PC-3 (cell line): ENCODE measurements around the gene PIN1. TPM values are rescaled to one million over a fixed set of nuclear protein-coding genes. Genes with fewer than 3 reads are reported as not detected.
A peak's percentile ranks its signal among the peaks of the same experiment; 100 is the strongest.

Experiments used
- ATAC-seq: fragments of 200-7000 bp; cut with Tn5 transposase; 2 replicates; pipeline ENCODE4 v1.9.1; 2020; ENCODE audit warnings: mild to moderate bottlenecking, moderate library complexity
- BruUV-seq: library from RNA; stranded (reverse); fragments of 400-500 nt; replicated peaks from 2 replicates; lab custom pipeline; 2021; lab: Mats Ljungman, UMichigan
- CTCF ChIA-PET: fragments of 300-600 bp; sonication (Branson Sonifier 250); formaldehyde crosslinking; loops from one replicate; lab custom pipeline; 2022; ENCODE audit warnings: antibody characterized with exemption; lab: Charles Lee
- POLR2A ChIA-PET: fragments of 300-600 bp; sonication (Branson Sonifier 250); formaldehyde crosslinking; loops from one replicate; lab custom pipeline; 2022; ENCODE audit warnings: antibody characterized with exemption; ENCODE audit not compliant: unreplicated experiment; lab: Charles Lee
- DNase-seq: peaks from one replicate; pipeline ENCODE4 v3.0.0-alpha.2; 2015
- H2AFZ ChIP-seq: fragments of 300-600 bp; sonication (generic); 2 replicates; pipeline ENCODE4 v1.6.0; 2016; ENCODE audit warnings: antibody characterized with exemption, low read length
- H3F3A ChIP-seq: fragments of 300-600 bp; sonication (generic); one replicate; pipeline ENCODE4 v1.6.0; 2017; ENCODE audit warnings: antibody characterized with exemption, low read length, control low read depth, mild to moderate bottlenecking; ENCODE audit not compliant: unreplicated experiment
- H3K27ac ChIP-seq: fragments of 300-600 bp; sonication (generic); 2 replicates; pipeline ENCODE4 v1.5.1; 2016; ENCODE audit warnings: mild to moderate bottlenecking, low read length
- H3K27me3 ChIP-seq: fragments of 300-600 bp; sonication (generic); 2 replicates; pipeline ENCODE4 v1.6.1; 2016; ENCODE audit warnings: low read length, mixed read lengths
- H3K36me3 ChIP-seq: fragments of 300-600 bp; sonication (generic); 2 replicates; pipeline ENCODE4 v1.6.1; 2016; ENCODE audit warnings: low read depth, mixed run types, low read length, mixed read lengths
- H3K4me1 ChIP-seq: fragments of 300-600 bp; sonication (generic); 2 replicates; pipeline ENCODE4 v1.5.1; 2016; ENCODE audit warnings: low read length; ENCODE audit not compliant: insufficient read depth
- H3K4me2 ChIP-seq: fragments of 300-600 bp; sonication (generic); 2 replicates; pipeline ENCODE4 v1.6.0; 2016; ENCODE audit warnings: low read length
- H3K4me3 ChIP-seq: fragments of 300-600 bp; sonication (generic); 2 replicates; pipeline ENCODE4 v1.5.1; 2016; ENCODE audit warnings: mild to moderate bottlenecking, low read length, mixed read lengths
- H3K79me2 ChIP-seq: fragments of 300-600 bp; sonication (generic); 2 replicates; pipeline ENCODE4 v1.6.1; 2017; ENCODE audit warnings: low read length, mixed read lengths
- H3K9ac ChIP-seq: fragments of 300-600 bp; sonication (generic); 2 replicates; pipeline ENCODE4 v1.6.0; 2016; ENCODE audit warnings: mild to moderate bottlenecking, low read length
- H3K9me2 ChIP-seq: fragments of 300-600 bp; sonication (generic); replicated peaks from 2 replicates; pipeline ENCODE4 v1.6.1; 2016; ENCODE audit warnings: mixed run types, low read length, mixed read lengths
- H3K9me3 ChIP-seq: fragments of 300-600 bp; sonication (generic); 2 replicates; pipeline ENCODE4 v1.6.1; 2016; ENCODE audit warnings: low read length, mixed read lengths
- H4K20me1 ChIP-seq: fragments of 300-600 bp; sonication (generic); 2 replicates; pipeline ENCODE4 v1.6.1; 2016; ENCODE audit warnings: low read length, mixed read lengths
- EZH2 ChIP-seq: fragments of 300-600 bp; sonication (generic); IDR thresholded peaks from one replicate; pipeline ENCODE4 v1.6.1; 2017; ENCODE audit warnings: antibody characterized with exemption, mild to moderate bottlenecking, low read length; ENCODE audit not compliant: unreplicated experiment
- EZH2phosphoT487 ChIP-seq: fragments of 300-600 bp; sonication (generic); IDR thresholded peaks from 2 replicates; pipeline ENCODE4 v1.6.1; 2018; ENCODE audit warnings: mild to moderate bottlenecking, antibody characterized with exemption, low read length, borderline replicate concordance
- intact Hi-C: fragments of 100-400 bp; cut with micrococcal nuclease; formaldehyde crosslinking; loops from 2 replicates; pipeline ENCODE4 v1.9.0; 2023
- total RNA-seq: library from RNA; depleted of rRNA; stranded (reverse); fragments of >200 nt; gene quantifications from 2 replicates; pipeline ENCODE4 v1.2.3, GENCODE V29; 2014
- TF ChIP-seq, protein P1 (sequence below): fragments of 300-600 bp; sonication (generic); conservative IDR thresholded peaks from 2 replicates; pipeline ENCODE4 v1.5.1; 2017; ENCODE audit warnings: antibody characterized with exemption, low read depth, mild to moderate bottlenecking, low read length

The PIN1 gene
- total RNA-seq, 1 experiment from 2014 or later: 314 TPM

DNA sequence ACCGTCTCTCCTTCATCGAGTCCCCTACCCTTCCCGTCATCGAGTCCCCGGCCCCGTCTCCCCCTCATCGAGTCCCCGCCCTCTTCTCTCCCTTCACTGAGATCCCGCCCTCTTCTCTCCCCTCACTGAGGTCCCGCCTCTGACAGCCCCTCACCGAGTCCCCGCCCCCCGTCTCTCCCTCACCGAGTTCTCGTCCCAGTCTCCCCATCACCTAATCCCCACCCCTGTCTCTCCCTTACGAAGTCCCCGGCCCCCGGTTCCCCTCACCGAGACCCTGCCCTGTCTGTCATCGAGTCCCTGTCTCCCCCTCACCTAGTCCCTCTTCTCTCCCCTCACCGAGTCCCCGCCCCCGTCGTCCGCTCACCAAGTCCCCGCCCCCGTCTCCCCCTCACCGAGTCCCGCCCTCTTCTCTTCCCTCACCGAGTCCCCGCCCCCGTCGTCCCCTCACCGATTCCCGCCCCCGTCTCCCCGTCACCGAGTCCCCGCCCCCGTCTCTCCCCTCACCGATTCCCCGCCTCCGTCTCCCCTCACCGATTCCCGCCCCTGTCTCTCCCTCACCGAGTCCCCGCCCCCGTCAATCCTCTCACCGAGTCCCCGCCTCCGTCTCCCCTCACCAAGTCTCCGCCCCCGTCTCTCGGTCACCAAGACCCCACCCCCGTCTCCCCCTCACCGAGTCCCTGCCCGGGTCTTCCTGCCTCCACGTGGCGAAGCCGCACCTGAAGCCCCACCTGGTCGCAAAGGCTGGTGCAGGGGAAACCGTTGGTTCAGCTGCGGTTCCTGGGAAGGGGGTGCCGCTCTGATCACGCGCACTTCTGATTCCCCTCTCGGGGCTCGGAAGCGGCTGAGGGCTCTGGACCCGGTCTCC, 42.7 kb upstream of the PIN1 start:
- Histone ChIP-seq H3K4me3 (peak overlapping the region; percentile 75), H4K20me1 (no peaks in the 10 kb centered on the region), H2AFZ (peak overlapping the region; percentile 100), H3K9ac (peak overlapping the region; percentile 78), H3K27ac (peak overlapping the region; percentile 52), H3K36me3 (no peaks in the 10 kb centered on the region), H3K4me1 (peaks cover 12% of the 10 kb centered on the region), H3K9me2 (no peaks in the 10 kb centered on the region), H3K4me2 (peak overlapping the region; percentile 93), H3F3A (no peaks in the 10 kb centered on the region), H3K27me3 (no peaks in the 10 kb centered on the region), H3K9me3 (no peaks in the 10 kb centered on the region), H3K79me2 (no peaks in the 10 kb centered on the region)
- ChIA-PET CTCF (no interaction called here), POLR2A (no interaction called here)
- ATAC-seq (peak; percentile 53), DNase-seq (peak; percentile 89)
- TF ChIP-seq, protein P1, sequence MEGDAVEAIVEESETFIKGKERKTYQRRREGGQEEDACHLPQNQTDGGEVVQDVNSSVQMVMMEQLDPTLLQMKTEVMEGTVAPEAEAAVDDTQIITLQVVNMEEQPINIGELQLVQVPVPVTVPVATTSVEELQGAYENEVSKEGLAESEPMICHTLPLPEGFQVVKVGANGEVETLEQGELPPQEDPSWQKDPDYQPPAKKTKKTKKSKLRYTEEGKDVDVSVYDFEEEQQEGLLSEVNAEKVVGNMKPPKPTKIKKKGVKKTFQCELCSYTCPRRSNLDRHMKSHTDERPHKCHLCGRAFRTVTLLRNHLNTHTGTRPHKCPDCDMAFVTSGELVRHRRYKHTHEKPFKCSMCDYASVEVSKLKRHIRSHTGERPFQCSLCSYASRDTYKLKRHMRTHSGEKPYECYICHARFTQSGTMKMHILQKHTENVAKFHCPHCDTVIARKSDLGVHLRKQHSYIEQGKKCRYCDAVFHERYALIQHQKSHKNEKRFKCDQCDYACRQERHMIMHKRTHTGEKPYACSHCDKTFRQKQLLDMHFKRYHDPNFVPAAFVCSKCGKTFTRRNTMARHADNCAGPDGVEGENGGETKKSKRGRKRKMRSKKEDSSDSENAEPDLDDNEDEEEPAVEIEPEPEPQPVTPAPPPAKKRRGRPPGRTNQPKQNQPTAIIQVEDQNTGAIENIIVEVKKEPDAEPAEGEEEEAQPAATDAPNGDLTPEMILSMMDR: no peak
- TF ChIP-seq EZH2 (no peak), EZH2phosphoT487 (no peak)
- no TSS peak for BruUV-seq
- intact Hi-C loops: loop anchor here (1.0 kb wide), 1 partner anchor 27 kb away; the partner anchor contains the start of gene FBXL12

DNA sequence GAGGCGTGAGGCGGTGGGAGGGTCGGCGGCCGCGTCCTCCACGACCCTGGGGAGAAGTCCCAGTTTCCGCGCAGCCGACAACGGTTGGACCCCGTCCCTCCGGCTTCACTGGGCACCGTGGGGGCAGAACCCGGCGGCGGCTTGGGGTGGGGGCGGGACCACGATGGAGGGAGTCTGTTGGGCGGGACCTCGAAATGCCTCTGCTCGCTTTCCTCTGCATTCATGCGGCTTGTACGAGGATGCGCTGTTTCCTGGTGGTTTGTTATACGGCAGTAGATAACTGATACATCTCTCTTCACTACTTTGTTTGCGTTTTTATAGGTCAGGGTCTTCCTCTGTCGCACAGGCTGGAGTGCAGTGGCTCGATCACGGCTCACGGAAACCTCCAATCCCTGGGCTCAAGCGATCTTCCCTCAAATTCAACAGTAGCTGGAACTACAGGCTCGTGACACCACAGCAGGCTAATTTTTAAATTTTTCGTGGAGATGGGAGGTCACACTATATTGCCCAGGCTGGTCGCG, 42.0 kb upstream of the PIN1 start:
- peak overlapping the region; percentile 100 for H2AFZ ChIP-seq
- no peaks in the 10 kb centered on the region for H3K9me2 ChIP-seq
- peaks cover 16% of the 10 kb centered on the region for H3K4me1 ChIP-seq
- BruUV-seq: TSS peak; percentile 79
- peak overlapping the region; percentile 93 for H3K4me2 ChIP-seq
- no peaks in the 10 kb centered on the region for H3F3A ChIP-seq
- H3K36me3 ChIP-seq: no peaks in the 10 kb centered on the region
- DNase-seq (peak; percentile 26), ATAC-seq (0 out of 2 replicates have a peak, but pooled peaks have one; percentile 3)
- no peaks in the 10 kb centered on the region for H3K9me3 ChIP-seq
- H3K9ac ChIP-seq: peak overlapping the region; percentile 78
- intact Hi-C loops: no loop called here
- H3K4me3 ChIP-seq: peak overlapping the region; percentile 75
- H3K27ac ChIP-seq: peak overlapping the region; percentile 52
- no peaks in the 10 kb centered on the region for H3K79me2 ChIP-seq
- POLR2A ChIA-PET: no interaction called here
- H3K27me3 ChIP-seq: no peaks in the 10 kb centered on the region
- CTCF ChIA-PET: no interaction called here
- H4K20me1 ChIP-seq: no peaks in the 10 kb centered on the region
- TF ChIP-seq EZH2: no peak
- no peak for TF ChIP-seq EZH2phosphoT487
- TF ChIP-seq, protein P1: no peak
